SU-DHL-6 (cell line): ENCODE measurements around the gene TSPAN16.

Source experiments
- H2AFZ ChIP-seq: fragments of 200-600 bp; sonication (generic); 2 replicates; pipeline ENCODE4 v1.6.1; 2014; ENCODE audit warnings: low read depth, mild to moderate bottlenecking, moderate library complexity, mixed read lengths, antibody characterized with exemption, low read length; ENCODE audit not compliant: severe bottlenecking
- H3F3A ChIP-seq: fragments of 200-600 bp; shearing (Covaris generic); 2 replicates; pipeline ENCODE4 v1.6.0; 2016; ENCODE audit warnings: antibody characterized with exemption, mild to moderate bottlenecking; ENCODE audit not compliant: insufficient read depth
- H3K27ac ChIP-seq: fragments of 200-600 bp; sonication (generic); 2 replicates; pipeline ENCODE4 v1.5.1; 2016; ENCODE audit warnings: low read depth, mild to moderate bottlenecking, low read length, moderate library complexity, mixed read lengths
- H3K27me3 ChIP-seq: fragments of 200-600 bp; sonication (generic), shearing (Covaris generic); 2 replicates; pipeline ENCODE4 v1.6.0; 2014; ENCODE audit warnings: mild to moderate bottlenecking, low read length
- H3K36me3 ChIP-seq: fragments of 200-600 bp; sonication (generic); 2 replicates; pipeline ENCODE4 v1.6.1; 2014; ENCODE audit warnings: mild to moderate bottlenecking, low read length, mixed read lengths
- H3K4me2 ChIP-seq: fragments of 300-600, 200-600 bp; shearing (Covaris generic), sonication (generic); 2 replicates; pipeline ENCODE4 v1.6.0; 2014; ENCODE audit warnings: low read length, low read depth, mild to moderate bottlenecking; ENCODE audit not compliant: poor library complexity, severe bottlenecking
- H3K4me3 ChIP-seq: fragments of 200-600 bp; sonication (generic); 2 replicates; pipeline ENCODE4 v1.5.1; 2014; ENCODE audit warnings: antibody characterized with exemption, low read length, mild to moderate bottlenecking, mixed read lengths; ENCODE audit not compliant: insufficient read depth, poor library complexity, severe bottlenecking
- H3K79me2 ChIP-seq: fragments of 200-600 bp; sonication (generic); 2 replicates; pipeline ENCODE4 v1.6.1; 2014; ENCODE audit warnings: mild to moderate bottlenecking, low read length, moderate library complexity; ENCODE audit not compliant: insufficient read depth
- H3K9ac ChIP-seq: fragments of 200-600 bp; sonication (generic); 2 replicates; pipeline ENCODE4 v1.7.0; 2014; ENCODE audit warnings: mild to moderate bottlenecking, low read length
- H3K9me2 ChIP-seq: fragments of 200-600 bp; sonication (generic); replicated peaks from 2 replicates; pipeline ENCODE4 v1.6.1; 2014; ENCODE audit warnings: low read length; ENCODE audit not compliant: insufficient read depth
- H3K9me3 ChIP-seq: fragments of 200-600 bp; sonication (generic); 2 replicates; pipeline ENCODE4 v1.6.1; 2014; ENCODE audit warnings: low read length, mixed read lengths; ENCODE audit not compliant: insufficient read depth
- H4K20me1 ChIP-seq: fragments of 200-600 bp; sonication (generic); 2 replicates; pipeline ENCODE4 v1.6.1; 2014; ENCODE audit warnings: low read depth, mild to moderate bottlenecking, antibody characterized with exemption, low read length, moderate library complexity, mixed read lengths
- EZH2phosphoT487 ChIP-seq: fragments of 200-600 bp; sonication (generic), shearing (Covaris generic); conservative IDR thresholded peaks from 2 replicates; pipeline ENCODE4 v1.6.1; 2018; ENCODE audit warnings: mild to moderate bottlenecking, antibody characterized with exemption, low read length, moderate library complexity, mixed read lengths
- TF ChIP-seq, protein P1 (sequence below): fragments of 200-600 bp; sonication (generic); IDR thresholded peaks from one replicate; pipeline ENCODE4 v1.5.1; 2017; ENCODE audit warnings: antibody characterized with exemption, mild to moderate bottlenecking, low read length, moderate library complexity; ENCODE audit not compliant: insufficient read depth, poor library complexity, severe bottlenecking

Gene TSPAN16

DNA sequence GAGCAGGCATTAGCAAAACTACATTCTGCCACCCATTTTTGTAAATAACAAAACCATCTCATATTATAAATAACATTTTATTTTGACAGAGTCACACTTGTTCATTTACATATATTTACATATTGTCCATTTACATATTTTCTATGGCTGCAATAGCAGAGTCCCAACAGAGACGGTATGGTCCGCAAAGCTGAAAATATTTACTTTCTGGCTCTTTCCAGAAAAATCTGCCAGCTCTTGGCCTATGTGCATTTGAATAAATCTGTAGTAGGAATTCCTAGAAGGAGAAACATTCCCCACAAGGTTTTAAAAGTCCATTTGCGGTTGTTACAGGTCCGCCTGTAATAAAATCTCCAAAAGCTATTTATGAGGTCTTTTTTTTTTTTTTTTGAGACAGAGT is 5.7 kb upstream of the TSPAN16 start:
- Histone ChIP-seq H3K9me2 (no peaks in the 10 kb centered on the region), H3K4me2 (no peak overlapping the region), H3F3A (no peaks in the 10 kb centered on the region), H3K9me3 (no peaks in the 10 kb centered on the region), H4K20me1 (no peaks in the 10 kb centered on the region), H3K79me2 (no peaks in the 10 kb centered on the region), H3K27ac (no peak overlapping the region), H3K27me3 (no peaks in the 10 kb centered on the region), H2AFZ (no peak overlapping the region), H3K4me3 (no peak overlapping the region), H3K9ac (no peak overlapping the region), H3K36me3 (no peaks in the 10 kb centered on the region)
- TF ChIP-seq, protein P1, sequence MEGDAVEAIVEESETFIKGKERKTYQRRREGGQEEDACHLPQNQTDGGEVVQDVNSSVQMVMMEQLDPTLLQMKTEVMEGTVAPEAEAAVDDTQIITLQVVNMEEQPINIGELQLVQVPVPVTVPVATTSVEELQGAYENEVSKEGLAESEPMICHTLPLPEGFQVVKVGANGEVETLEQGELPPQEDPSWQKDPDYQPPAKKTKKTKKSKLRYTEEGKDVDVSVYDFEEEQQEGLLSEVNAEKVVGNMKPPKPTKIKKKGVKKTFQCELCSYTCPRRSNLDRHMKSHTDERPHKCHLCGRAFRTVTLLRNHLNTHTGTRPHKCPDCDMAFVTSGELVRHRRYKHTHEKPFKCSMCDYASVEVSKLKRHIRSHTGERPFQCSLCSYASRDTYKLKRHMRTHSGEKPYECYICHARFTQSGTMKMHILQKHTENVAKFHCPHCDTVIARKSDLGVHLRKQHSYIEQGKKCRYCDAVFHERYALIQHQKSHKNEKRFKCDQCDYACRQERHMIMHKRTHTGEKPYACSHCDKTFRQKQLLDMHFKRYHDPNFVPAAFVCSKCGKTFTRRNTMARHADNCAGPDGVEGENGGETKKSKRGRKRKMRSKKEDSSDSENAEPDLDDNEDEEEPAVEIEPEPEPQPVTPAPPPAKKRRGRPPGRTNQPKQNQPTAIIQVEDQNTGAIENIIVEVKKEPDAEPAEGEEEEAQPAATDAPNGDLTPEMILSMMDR: no peak
- TF ChIP-seq EZH2phosphoT487: no peak

DNA sequence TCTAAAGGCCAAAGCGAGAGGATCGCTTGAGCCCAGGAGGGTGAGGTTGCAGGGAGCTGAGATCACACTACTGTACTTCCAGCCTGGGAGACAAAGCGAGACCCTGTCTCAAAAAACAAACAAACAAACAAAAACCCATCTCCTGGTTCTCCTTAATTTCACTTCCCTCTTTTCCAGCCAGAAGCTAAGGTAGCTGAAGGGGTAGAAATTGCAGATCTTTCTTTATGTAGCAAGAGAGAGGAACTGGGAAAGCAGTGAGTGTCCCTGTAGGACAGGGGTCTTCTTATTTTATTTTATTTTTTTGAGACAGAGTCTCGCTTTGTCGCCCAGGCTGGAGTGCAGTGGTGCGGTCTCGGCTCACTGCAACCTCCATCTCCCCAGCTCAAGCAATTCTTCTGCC is 4.5 kb upstream of the TSPAN16 start:
- Histone ChIP-seq H3K9me3 (no peaks in the 10 kb centered on the region), H3K4me2 (no peak overlapping the region), H2AFZ (no peak overlapping the region), H3K27ac (no peak overlapping the region), H3K4me3 (no peak overlapping the region), H3K9me2 (no peaks in the 10 kb centered on the region), H3K27me3 (no peaks in the 10 kb centered on the region), H4K20me1 (no peaks in the 10 kb centered on the region), H3K36me3 (no peaks in the 10 kb centered on the region), H3F3A (no peaks in the 10 kb centered on the region), H3K9ac (no peak overlapping the region), H3K79me2 (no peaks in the 10 kb centered on the region)
- no peak for TF ChIP-seq EZH2phosphoT487
- TF ChIP-seq, protein P1: no peak

DNA sequence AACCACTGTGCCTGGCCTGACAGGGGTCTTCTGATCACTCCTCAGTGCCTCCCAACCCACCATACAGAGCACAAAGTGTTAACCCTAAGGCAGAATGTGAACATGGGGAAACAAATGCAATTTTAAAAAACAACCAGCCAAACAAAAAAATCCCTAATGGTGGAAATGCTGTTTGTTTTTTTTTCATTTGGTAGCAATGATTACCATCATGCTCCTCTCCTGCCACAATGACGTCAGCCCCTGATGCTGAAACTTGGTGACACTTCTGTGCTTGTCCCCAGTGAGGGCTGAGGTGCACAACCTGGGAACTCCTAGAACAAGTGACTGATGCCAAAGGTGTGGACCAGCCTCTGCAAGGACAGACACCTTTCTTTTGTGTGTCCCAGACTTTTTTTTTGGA is 4.0 kb upstream of the TSPAN16 start:
- no peaks in the 10 kb centered on the region for H3K9me3 ChIP-seq
- H3K9me2 ChIP-seq: no peaks in the 10 kb centered on the region
- H2AFZ ChIP-seq: no peak overlapping the region
- no peak overlapping the region for H3K9ac ChIP-seq
- H3K4me2 ChIP-seq: no peak overlapping the region
- no peaks in the 10 kb centered on the region for H3K36me3 ChIP-seq
- no peaks in the 10 kb centered on the region for H3K79me2 ChIP-seq
- no peaks in the 10 kb centered on the region for H4K20me1 ChIP-seq
- no peaks in the 10 kb centered on the region for H3F3A ChIP-seq
- no peak overlapping the region for H3K27ac ChIP-seq
- H3K4me3 ChIP-seq: no peak overlapping the region
- TF ChIP-seq, protein P1: no peak
- no peak for TF ChIP-seq EZH2phosphoT487
- H3K27me3 ChIP-seq: no peaks in the 10 kb centered on the region
